Astrocyte of the spinal cord (primary cell): ENCODE measurements around the gene RDH11.

Experiments
- DNase-seq: peaks from one replicate; pipeline ENCODE4 v3.0.0; 2011; ENCODE audit warnings: low read depth, low spot score
- H3K4me3 ChIP-seq: 2 replicates; pipeline ENCODE4 v1.5.1; 2011; ENCODE audit warnings: low read depth, mild to moderate bottlenecking, low read length, moderate library complexity
- in situ Hi-C: cut with HindIII; loops from 2 replicates; pipeline ENCODE4 v1.10.0; 2017; ENCODE audit warnings: low sequenced_read_pairs
- TF ChIP-seq, protein P1 (sequence below): IDR thresholded peaks from 2 replicates; pipeline ENCODE4 v1.5.1; 2012; ENCODE audit warnings: low read depth, mild to moderate bottlenecking, low read length, inconsistent platforms

RDH11 gene

GRCh38 chr14:67683842-67684241 is 11.7 kb downstream of the RDH11 start:
- no peak for DNase-seq
- in situ Hi-C loops, result no loop called here
- H3K4me3 ChIP-seq, result no peak overlapping the region
- TF ChIP-seq, protein P1, sequence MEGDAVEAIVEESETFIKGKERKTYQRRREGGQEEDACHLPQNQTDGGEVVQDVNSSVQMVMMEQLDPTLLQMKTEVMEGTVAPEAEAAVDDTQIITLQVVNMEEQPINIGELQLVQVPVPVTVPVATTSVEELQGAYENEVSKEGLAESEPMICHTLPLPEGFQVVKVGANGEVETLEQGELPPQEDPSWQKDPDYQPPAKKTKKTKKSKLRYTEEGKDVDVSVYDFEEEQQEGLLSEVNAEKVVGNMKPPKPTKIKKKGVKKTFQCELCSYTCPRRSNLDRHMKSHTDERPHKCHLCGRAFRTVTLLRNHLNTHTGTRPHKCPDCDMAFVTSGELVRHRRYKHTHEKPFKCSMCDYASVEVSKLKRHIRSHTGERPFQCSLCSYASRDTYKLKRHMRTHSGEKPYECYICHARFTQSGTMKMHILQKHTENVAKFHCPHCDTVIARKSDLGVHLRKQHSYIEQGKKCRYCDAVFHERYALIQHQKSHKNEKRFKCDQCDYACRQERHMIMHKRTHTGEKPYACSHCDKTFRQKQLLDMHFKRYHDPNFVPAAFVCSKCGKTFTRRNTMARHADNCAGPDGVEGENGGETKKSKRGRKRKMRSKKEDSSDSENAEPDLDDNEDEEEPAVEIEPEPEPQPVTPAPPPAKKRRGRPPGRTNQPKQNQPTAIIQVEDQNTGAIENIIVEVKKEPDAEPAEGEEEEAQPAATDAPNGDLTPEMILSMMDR, result no peak

GRCh38 chr14:67680941-67681340 is 14.6 kb downstream of the RDH11 start:
- no peak overlapping the region for H3K4me3 ChIP-seq
- in situ Hi-C loops, result no loop called here
- no peak for DNase-seq
- TF ChIP-seq, protein P1, result no peak

GRCh38 chr14:67680121-67680602 is 15.4 kb downstream of the RDH11 start:
- peak; percentile 72 for DNase-seq
- TF ChIP-seq, protein P1, result no peak
- in situ Hi-C loops, result no loop called here
- no peak overlapping the region for H3K4me3 ChIP-seq

GRCh38 chr14:67679006-67679405 is 16.6 kb downstream of the RDH11 start:
- in situ Hi-C loops, result no loop called here
- no peak for DNase-seq
- TF ChIP-seq, protein P1, result no peak

DNA sequence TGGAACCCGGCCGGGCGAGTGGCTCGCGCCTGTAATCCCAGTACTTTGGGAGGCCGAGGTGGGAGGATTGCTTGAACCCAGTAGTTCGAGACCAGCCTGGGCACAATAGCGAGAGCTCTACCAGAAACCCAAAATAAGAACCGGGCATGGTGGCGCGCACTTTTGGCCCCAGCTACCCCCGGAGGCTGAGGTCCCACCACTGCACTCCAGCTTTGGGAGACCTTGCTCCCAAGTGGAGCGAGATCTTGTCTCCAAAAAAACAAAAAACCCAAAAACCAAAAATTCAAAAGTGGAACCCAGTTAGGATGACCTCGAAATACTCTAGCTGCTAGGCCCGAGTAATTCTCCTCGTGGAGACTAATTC is 20.4 kb downstream of the RDH11 start:
- TF ChIP-seq, protein P1, result no peak
- DNase-seq, result no peak
- peak overlapping the region; percentile 80 for H3K4me3 ChIP-seq
- in situ Hi-C loops, result no loop called here

More at GRCh38 chr14:67679006-67679405, 16.6 kb downstream of the RDH11 start:
- no peak overlapping the region for H3K4me3 ChIP-seq

- TF ChIP-seq, protein P1, result peak; percentile 37
- in situ Hi-C loops, result no loop called here
- DNase-seq, result peak; percentile 80
- peak within 1 kb of the TSS; percentile 80 for H3K4me3 ChIP-seq
Measured at GRCh38 chr14:67674480-67675218, 20.9 kb downstream of the RDH11 start, which contains the start of gene VTI1B. VTI1B (minus strand) TSS chr14:67674632; CDS start chr14:67674489, 143 bp downstream.
